Panc1 (cell line): ENCODE data around the gene LIPF. TPM values are rescaled to one million over a fixed set of nuclear protein-coding genes. Genes with fewer than 3 reads are reported as not detected.

Source experiments
- ATAC-seq: fragments of 200-7000 bp; cut with Tn5 transposase; 2 replicates; pipeline ENCODE4 v1.9.1; 2020; ENCODE audit warnings: mild to moderate bottlenecking, moderate library complexity
- BruUV-seq: library from RNA; stranded (reverse); fragments of 400-500 nt; replicated peaks from 2 replicates; lab custom pipeline; 2021; lab: Mats Ljungman, UMichigan
- CTCF ChIA-PET: fragments of 300-600 bp; sonication (Branson Sonifier 250); formaldehyde crosslinking; loops from one replicate; lab custom pipeline; 2022; ENCODE audit warnings: antibody characterized with exemption; lab: Charles Lee
- POLR2A ChIA-PET: fragments of 300-600 bp; sonication (Branson Sonifier 250); formaldehyde crosslinking; loops from one replicate; lab custom pipeline; 2022; ENCODE audit warnings: antibody characterized with exemption; lab: Charles Lee
- DNase-seq: peaks from one replicate; pipeline ENCODE4 v3.0.0-alpha.2; 2010; ENCODE audit warnings: low read depth, low spot score
- H3K27ac ChIP-seq: 2 replicates; pipeline ENCODE4 v1.5.1; 2011; ENCODE audit warnings: mild to moderate bottlenecking, low read length, inconsistent platforms
- H3K27me3 ChIP-seq: fragments of 200-500 bp; sonication (Bioruptor generic); 2 replicates; pipeline ENCODE4 v1.6.0; 2014; ENCODE audit warnings: low read length, inconsistent platforms; ENCODE audit not compliant: control insufficient read depth, insufficient read depth
- H3K36me3 ChIP-seq: fragments of 200-500 bp; sonication (Bioruptor generic); 2 replicates; pipeline ENCODE4 v1.5.1; 2014; ENCODE audit warnings: inconsistent platforms, mild to moderate bottlenecking, low read length, moderate library complexity; ENCODE audit not compliant: control insufficient read depth, insufficient read depth
- H3K4me1 ChIP-seq: 2 replicates; pipeline ENCODE4 v1.5.1; 2011; ENCODE audit warnings: inconsistent platforms, mild to moderate bottlenecking, low read length, moderate library complexity; ENCODE audit not compliant: control insufficient read depth, insufficient read depth
- H3K4me3 ChIP-seq, 2 experiments: 2 replicates each; pipeline ENCODE4 v1.5.1; 2011 to 2012; ENCODE audit warnings: low read depth in 2 of 2, low read length in 2 of 2, mild to moderate bottlenecking in 2 of 2, inconsistent platforms in 1 of 2, moderate library complexity in 1 of 2
- H3K9me3 ChIP-seq: fragments of 200-500 bp; sonication (Bioruptor generic); 2 replicates; pipeline ENCODE4 v1.5.1; 2014; ENCODE audit warnings: low read depth, mild to moderate bottlenecking, inconsistent platforms, low read length, moderate library complexity; ENCODE audit not compliant: control insufficient read depth, insufficient read depth
- POLR2AphosphoS5 ChIP-seq: IDR thresholded peaks from 2 replicates; pipeline ENCODE4 v1.6.1; 2012; ENCODE audit warnings: mild to moderate bottlenecking, low read depth, low read length, moderate library complexity
- TCF7L2 ChIP-seq: IDR thresholded peaks from 2 replicates; pipeline ENCODE4 v1.6.1; 2011; ENCODE audit warnings: mild to moderate bottlenecking, low read depth, low read length, inconsistent platforms
- in situ Hi-C: cut with HindIII; loops from 2 replicates; pipeline ENCODE4 v1.10.0; 2016; ENCODE audit warnings: low sequenced_read_pairs, low pct_unique_long_range_greater_than_20kb
- intact Hi-C: fragments of 100-400 bp; cut with micrococcal nuclease; formaldehyde crosslinking; loops from one replicate; pipeline ENCODE4 v1.10.0; 2022; ENCODE audit not compliant: unreplicated experiment
- total RNA-seq: library from RNA; stranded (reverse); gene quantifications from one replicate; pipeline ENCODE4 v1.2.1, GENCODE V29; 2021; ENCODE audit not compliant: unreplicated experiment
- TF ChIP-seq, protein P1 (sequence below): fragments of 450-650 bp; IDR thresholded peaks from 2 replicates; pipeline ENCODE4 v1.5.1; 2017; ENCODE audit warnings: mild to moderate bottlenecking
- TF ChIP-seq, protein P2 (sequence below), 2 experiments: IDR thresholded peaks; 2 replicates each; pipeline ENCODE4 v1.6.1; 2011 to 2012; ENCODE audit warnings: low read depth in 2 of 2, control low read depth in 1 of 2, low read length in 1 of 2, mild to moderate bottlenecking in 1 of 2, moderate library complexity in 1 of 2; ENCODE audit not compliant: insufficient read depth in 1 of 2

The LIPF gene
- total RNA-seq, 1 experiment from 2014 or later = not detected

DNA sequence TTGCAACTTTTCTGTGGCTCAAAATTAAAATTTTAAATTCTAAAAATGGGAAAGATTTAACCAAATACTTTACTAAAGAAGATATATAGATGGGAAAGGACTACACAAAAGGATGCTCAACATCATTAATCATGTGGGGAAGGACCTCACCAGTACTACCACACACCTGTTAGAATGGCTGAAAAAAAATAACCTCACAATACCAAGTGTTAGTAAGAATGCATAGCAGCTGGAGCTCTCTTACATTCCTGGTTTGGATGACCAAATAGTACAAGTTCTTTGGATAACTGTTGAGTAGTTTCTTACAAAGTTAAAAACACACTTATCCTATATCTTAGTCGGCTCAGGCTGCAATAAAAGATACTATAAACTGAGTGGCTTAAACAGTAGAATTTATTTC lies 43.8 kb upstream of the LIPF start:
- CTCF ChIA-PET = no interaction called here
- H3K27me3 ChIP-seq = no peaks in the 10 kb centered on the region
- in situ Hi-C loops = no loop called here
- POLR2A ChIA-PET = no interaction called here
- H3K4me3 ChIP-seq = no peak overlapping the region
- TF ChIP-seq, protein P1, sequence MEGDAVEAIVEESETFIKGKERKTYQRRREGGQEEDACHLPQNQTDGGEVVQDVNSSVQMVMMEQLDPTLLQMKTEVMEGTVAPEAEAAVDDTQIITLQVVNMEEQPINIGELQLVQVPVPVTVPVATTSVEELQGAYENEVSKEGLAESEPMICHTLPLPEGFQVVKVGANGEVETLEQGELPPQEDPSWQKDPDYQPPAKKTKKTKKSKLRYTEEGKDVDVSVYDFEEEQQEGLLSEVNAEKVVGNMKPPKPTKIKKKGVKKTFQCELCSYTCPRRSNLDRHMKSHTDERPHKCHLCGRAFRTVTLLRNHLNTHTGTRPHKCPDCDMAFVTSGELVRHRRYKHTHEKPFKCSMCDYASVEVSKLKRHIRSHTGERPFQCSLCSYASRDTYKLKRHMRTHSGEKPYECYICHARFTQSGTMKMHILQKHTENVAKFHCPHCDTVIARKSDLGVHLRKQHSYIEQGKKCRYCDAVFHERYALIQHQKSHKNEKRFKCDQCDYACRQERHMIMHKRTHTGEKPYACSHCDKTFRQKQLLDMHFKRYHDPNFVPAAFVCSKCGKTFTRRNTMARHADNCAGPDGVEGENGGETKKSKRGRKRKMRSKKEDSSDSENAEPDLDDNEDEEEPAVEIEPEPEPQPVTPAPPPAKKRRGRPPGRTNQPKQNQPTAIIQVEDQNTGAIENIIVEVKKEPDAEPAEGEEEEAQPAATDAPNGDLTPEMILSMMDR = no peak
- TF ChIP-seq TCF7L2 = no peak
- ATAC-seq (no peak), DNase-seq (no peak)
- intact Hi-C loops = no loop called here
- no peaks in the 10 kb centered on the region for H3K4me1 ChIP-seq
- no peaks in the 10 kb centered on the region for H3K36me3 ChIP-seq
- H3K27ac ChIP-seq = no peak overlapping the region
- H3K9me3 ChIP-seq = no peaks in the 10 kb centered on the region
- BruUV-seq = no TSS peak

DNA sequence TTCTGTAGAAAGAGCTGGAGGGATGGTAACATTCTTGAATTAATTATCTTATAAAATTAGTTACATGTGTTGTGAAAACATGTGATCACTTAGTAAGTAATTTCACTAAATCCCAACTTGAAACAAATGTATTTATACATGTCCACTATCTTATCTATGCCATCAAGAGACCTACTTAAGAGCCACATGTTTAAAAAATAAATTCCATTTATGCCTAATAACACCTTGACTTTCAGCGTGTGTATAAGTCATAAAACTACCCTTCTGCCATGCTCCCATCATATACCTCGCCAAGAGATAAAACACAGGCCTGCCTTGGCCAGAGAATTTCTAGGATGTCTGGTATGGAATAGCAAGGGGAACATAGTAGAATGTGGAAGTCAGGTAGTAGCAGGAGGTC lies 40.4 kb upstream of the LIPF start:
- in situ Hi-C loops = no loop called here
- H3K9me3 ChIP-seq = no peaks in the 10 kb centered on the region
- H3K4me3 ChIP-seq = no peak overlapping the region
- intact Hi-C loops = no loop called here
- H3K36me3 ChIP-seq = no peaks in the 10 kb centered on the region
- DNase-seq = no peak
- no TSS peak for BruUV-seq
- POLR2A ChIA-PET = no interaction called here
- H3K27me3 ChIP-seq = no peaks in the 10 kb centered on the region
- no peak overlapping the region for H3K27ac ChIP-seq
- CTCF ChIA-PET = no interaction called here
- no peak for ATAC-seq
- TF ChIP-seq POLR2AphosphoS5 = no peak
- TF ChIP-seq, protein P1 = no peak
- TF ChIP-seq, protein P2, sequence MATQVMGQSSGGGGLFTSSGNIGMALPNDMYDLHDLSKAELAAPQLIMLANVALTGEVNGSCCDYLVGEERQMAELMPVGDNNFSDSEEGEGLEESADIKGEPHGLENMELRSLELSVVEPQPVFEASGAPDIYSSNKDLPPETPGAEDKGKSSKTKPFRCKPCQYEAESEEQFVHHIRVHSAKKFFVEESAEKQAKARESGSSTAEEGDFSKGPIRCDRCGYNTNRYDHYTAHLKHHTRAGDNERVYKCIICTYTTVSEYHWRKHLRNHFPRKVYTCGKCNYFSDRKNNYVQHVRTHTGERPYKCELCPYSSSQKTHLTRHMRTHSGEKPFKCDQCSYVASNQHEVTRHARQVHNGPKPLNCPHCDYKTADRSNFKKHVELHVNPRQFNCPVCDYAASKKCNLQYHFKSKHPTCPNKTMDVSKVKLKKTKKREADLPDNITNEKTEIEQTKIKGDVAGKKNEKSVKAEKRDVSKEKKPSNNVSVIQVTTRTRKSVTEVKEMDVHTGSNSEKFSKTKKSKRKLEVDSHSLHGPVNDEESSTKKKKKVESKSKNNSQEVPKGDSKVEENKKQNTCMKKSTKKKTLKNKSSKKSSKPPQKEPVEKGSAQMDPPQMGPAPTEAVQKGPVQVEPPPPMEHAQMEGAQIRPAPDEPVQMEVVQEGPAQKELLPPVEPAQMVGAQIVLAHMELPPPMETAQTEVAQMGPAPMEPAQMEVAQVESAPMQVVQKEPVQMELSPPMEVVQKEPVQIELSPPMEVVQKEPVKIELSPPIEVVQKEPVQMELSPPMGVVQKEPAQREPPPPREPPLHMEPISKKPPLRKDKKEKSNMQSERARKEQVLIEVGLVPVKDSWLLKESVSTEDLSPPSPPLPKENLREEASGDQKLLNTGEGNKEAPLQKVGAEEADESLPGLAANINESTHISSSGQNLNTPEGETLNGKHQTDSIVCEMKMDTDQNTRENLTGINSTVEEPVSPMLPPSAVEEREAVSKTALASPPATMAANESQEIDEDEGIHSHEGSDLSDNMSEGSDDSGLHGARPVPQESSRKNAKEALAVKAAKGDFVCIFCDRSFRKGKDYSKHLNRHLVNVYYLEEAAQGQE (IDR thresholded peaks at IDR 0.05; ENCODE audit: insufficient read depth in 1 of 2, low read depth in 2 of 2, low read length in 1 of 2) = no peak
- no peaks in the 10 kb centered on the region for H3K4me1 ChIP-seq

DNA sequence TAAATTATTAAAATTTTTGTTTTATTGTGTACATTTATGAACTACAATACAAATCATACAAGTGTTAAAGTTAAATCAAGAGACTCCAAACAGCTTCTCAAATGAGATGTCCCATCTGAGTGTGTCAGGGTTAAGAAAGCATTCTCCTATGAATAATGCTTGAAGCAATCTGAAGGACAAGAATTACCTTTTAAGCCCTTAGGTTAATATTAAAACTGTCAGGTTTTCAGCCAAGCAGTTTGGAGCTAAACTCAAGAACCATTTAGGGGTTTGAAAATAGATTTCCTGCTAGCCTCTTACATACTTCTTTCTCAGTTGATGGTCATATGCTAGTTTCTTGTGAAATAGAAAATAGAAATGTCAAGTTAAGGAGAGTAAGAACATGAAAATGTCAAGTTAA lies 39.4 kb upstream of the LIPF start:
- intact Hi-C loops (no loop called here), in situ Hi-C loops (no loop called here)
- H3K4me1 ChIP-seq = no peaks in the 10 kb centered on the region
- ChIA-PET CTCF (no interaction called here), POLR2A (no interaction called here)
- BruUV-seq = no TSS peak
- H3K27me3 ChIP-seq = no peaks in the 10 kb centered on the region
- H3K4me3 ChIP-seq = no peak overlapping the region
- H3K36me3 ChIP-seq = no peaks in the 10 kb centered on the region
- no peaks in the 10 kb centered on the region for H3K9me3 ChIP-seq
- no peak for TF ChIP-seq TCF7L2
- TF ChIP-seq, protein P1 = no peak
- H3K27ac ChIP-seq = no peak overlapping the region
- no peak for DNase-seq
- no peak for ATAC-seq
